Lung (tissue), 16 donors: ENCODE data around the gene LUZP4. TPM values are rescaled to one million over a fixed set of nuclear protein-coding genes. Genes with fewer than 3 reads are reported as not detected.

Source experiments
- ATAC-seq: fragments of 200-7000 bp; cut with Tn5 transposase; one replicate; pipeline ENCODE4 v1.9.1; 2020; ENCODE audit warnings: moderate number of reproducible peaks; ENCODE audit not compliant: insufficient read depth, low FRiP score
- DNase-seq, 3 donors: peaks; one replicate each; pipeline ENCODE4 v3.0.0-alpha.2; 2013 to 2017
- H3K27ac ChIP-seq, 2 donors: one replicate each; pipeline ENCODE4 v1.5.1; 2013; ENCODE audit warnings: mild to moderate bottlenecking in 2 of 2, moderate library complexity in 2 of 2, control low read depth in 1 of 2, inconsistent platforms in 1 of 2, low read depth in 1 of 2, low read length in 1 of 2
- H3K27me3 ChIP-seq, 3 donors: one replicate each; pipeline ENCODE4 v1.5.1; 2013; ENCODE audit warnings: low read length in 2 of 3; ENCODE audit not compliant: control insufficient read depth in 3 of 3, insufficient read depth in 3 of 3
- H3K36me3 ChIP-seq, 4 donors: one replicate each; pipeline ENCODE4 v1.5.1; 2013; ENCODE audit warnings: low read length in 4 of 4, mild to moderate bottlenecking in 1 of 4, moderate library complexity in 1 of 4; ENCODE audit not compliant: control insufficient read depth in 4 of 4, insufficient read depth in 4 of 4
- H3K4me1 ChIP-seq, 5 donors: one replicate each; pipeline ENCODE4 v1.5.1; 2013; ENCODE audit warnings: low read length in 5 of 5, mild to moderate bottlenecking in 2 of 5, moderate library complexity in 1 of 5; ENCODE audit not compliant: control insufficient read depth in 5 of 5, insufficient read depth in 5 of 5
- H3K4me3 ChIP-seq: one replicate; pipeline ENCODE4 v1.5.1; 2013; ENCODE audit warnings: mild to moderate bottlenecking, control low read depth, moderate library complexity
- H3K9ac ChIP-seq, 2 donors: one replicate each; pipeline ENCODE4 v1.5.1; 2013; ENCODE audit warnings: low read length in 2 of 2, control low read depth in 1 of 2; ENCODE audit not compliant: insufficient read depth in 1 of 2
- H3K9me3 ChIP-seq, 4 donors: one replicate each; pipeline ENCODE4 v1.5.1; 2013; ENCODE audit warnings: low read length in 3 of 4, mild to moderate bottlenecking in 1 of 4, moderate library complexity in 1 of 4; ENCODE audit not compliant: control insufficient read depth in 4 of 4, insufficient read depth in 3 of 4
- WGBS, 2 donors: extraction: QIAGEN DNeasy Blood & Tissue Kit; methylation state at CpG; one replicate each; pipeline ENCODE4 v1.1.7; 2013; 5-methylcytosine and 5-hydroxymethylcytosine counted together
- long read RNA-seq, 5 donors: transcript quantifications; one replicate each; lab custom pipeline, GENCODE V29; 2026
- polyA plus RNA-seq, 2 donors: library from polyadenylated mRNA; stranded (reverse); fragments of 200-250 nt; gene quantifications; one replicate each; pipeline ENCODE4 v1.2.1, GENCODE V29; 2013
- total RNA-seq, 2 donors: library from RNA; depleted of rRNA in 1 of 2; stranded (reverse); fragments of >200 nt in 1 of 2; gene quantifications; one replicate each; pipeline ENCODE4 v1.2.1, GENCODE V29; 2014 to 2021
- TF ChIP-seq, protein P1 (sequence below): IDR thresholded peaks from 2 replicates; pipeline ENCODE4 v1.5.1; 2012; ENCODE audit warnings: mild to moderate bottlenecking; ENCODE audit errors: control extremely low read depth, extremely low read depth
- donor health status: control.
- donor health status: control.
- donor health status: Bipolar disorder and iron deficiency.
- donor health status: healthy.
- donor health status: DM: yes; HTN: yes; CAD: no.

LUZP4 gene, protein sequence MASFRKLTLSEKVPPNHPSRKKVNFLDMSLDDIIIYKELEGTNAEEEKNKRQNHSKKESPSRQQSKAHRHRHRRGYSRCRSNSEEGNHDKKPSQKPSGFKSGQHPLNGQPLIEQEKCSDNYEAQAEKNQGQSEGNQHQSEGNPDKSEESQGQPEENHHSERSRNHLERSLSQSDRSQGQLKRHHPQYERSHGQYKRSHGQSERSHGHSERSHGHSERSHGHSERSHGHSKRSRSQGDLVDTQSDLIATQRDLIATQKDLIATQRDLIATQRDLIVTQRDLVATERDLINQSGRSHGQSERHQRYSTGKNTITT
- total RNA-seq (not detected), polyA plus RNA-seq (not detected)
- long read RNA-seq, donor 1 = 0 reads
- long read RNA-seq, donor 2 = 0 reads
- long read RNA-seq, donor 3 = 0 reads
- long read RNA-seq, donor 4 = 0 reads
- long read RNA-seq, donor 5 = 0 reads

DNA sequence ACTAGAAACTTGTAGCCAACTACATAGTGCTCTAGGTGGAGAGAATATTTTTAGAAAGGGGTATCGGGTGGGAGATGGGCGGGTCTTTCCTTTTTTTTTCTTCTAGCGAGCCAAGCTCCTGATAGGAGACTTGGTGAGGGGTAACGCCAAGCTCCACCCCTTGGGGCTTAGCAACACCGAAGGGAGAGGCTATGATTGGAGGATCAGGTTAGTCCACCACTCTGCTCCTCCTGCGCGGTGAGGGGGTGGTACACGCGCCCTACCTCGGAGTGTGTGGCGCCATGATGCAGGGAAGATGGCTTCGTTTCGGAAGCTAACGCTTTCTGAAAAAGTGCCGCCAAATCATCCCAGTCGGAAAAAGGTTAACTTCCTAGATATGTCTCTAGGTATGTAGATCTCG is at the start of gene LUZP4:
Gene LUZP4 (plus strand): TSS at position 251 of the 400 bp plus-strand sequence. CDS start 45 bp downstream, at position 296.
- no peak within 1 kb of the TSS for H3K27ac ChIP-seq
- 79 to 98% methylated on average over 17 of the region's 17 CpGs for WGBS, 2 donors
- peaks cover 4 to 12% (median 4%) of the 10 kb centered on the region in 3 donors for H3K27me3 ChIP-seq
- TF ChIP-seq, protein P1, sequence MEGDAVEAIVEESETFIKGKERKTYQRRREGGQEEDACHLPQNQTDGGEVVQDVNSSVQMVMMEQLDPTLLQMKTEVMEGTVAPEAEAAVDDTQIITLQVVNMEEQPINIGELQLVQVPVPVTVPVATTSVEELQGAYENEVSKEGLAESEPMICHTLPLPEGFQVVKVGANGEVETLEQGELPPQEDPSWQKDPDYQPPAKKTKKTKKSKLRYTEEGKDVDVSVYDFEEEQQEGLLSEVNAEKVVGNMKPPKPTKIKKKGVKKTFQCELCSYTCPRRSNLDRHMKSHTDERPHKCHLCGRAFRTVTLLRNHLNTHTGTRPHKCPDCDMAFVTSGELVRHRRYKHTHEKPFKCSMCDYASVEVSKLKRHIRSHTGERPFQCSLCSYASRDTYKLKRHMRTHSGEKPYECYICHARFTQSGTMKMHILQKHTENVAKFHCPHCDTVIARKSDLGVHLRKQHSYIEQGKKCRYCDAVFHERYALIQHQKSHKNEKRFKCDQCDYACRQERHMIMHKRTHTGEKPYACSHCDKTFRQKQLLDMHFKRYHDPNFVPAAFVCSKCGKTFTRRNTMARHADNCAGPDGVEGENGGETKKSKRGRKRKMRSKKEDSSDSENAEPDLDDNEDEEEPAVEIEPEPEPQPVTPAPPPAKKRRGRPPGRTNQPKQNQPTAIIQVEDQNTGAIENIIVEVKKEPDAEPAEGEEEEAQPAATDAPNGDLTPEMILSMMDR = no peak
- H3K9ac ChIP-seq = no peak within 1 kb of the TSS
- H3K36me3 ChIP-seq = no peaks in the 10 kb centered on the region
- no peak for DNase-seq
- H3K9me3 ChIP-seq = peaks cover 0 to 6% (median 0%) of the 10 kb centered on the region in 4 donors
- no peak for ATAC-seq
- no peak within 1 kb of the TSS for H3K4me3 ChIP-seq
- H3K4me1 ChIP-seq = no peaks in the 10 kb centered on the region

DNA sequence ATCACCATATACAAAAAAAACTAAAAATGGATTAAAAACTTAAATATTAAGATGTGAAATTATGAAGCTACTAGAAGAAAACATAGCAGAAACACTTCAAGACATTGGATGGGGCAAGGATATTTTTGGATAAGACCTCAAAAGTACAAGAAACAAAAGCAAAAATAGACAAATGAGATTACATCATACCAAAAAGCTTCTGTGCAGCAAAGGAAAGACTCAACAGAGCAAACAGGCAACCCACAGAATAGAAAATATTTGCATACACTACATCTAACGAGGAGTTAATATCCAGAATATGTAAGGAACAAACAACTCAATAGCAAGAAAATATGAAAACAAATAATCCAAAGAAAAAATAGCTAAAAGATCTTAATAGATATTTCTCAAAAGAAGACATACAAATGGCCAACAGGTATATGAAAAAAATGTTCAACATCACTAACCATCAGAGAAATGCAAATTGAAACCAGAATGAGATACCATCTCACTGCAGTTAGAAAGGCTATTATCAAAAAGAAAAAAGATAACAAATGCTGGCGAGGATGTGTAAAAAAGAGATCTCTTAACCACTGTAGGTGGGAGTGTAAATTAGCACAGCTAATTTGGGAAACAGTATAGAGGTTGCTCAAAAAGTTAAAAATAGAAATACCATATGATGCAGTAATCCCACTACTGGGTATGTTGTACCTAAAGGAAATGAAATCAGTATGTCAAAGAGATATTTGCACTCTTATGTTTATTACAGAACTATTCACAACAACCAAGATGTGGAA is 37.9 kb upstream of the LUZP4 start:
- H3K4me1 ChIP-seq = no peaks in the 10 kb centered on the region
- TF ChIP-seq, protein P1 = no peak
- no peak for DNase-seq
- no peak overlapping the region for H3K4me3 ChIP-seq
- H3K27ac ChIP-seq = no peak overlapping the region
- no peaks in the 10 kb centered on the region for H3K9me3 ChIP-seq
- WGBS, 2 donors = 60 to 90% methylated on average over 2 of the region's 2 CpGs
- no peak overlapping the region for H3K9ac ChIP-seq
- ATAC-seq = no peak
- H3K27me3 ChIP-seq = peaks cover 0 to 28% (median 7%) of the 10 kb centered on the region in 3 donors
- H3K36me3 ChIP-seq = no peaks in the 10 kb centered on the region

DNA sequence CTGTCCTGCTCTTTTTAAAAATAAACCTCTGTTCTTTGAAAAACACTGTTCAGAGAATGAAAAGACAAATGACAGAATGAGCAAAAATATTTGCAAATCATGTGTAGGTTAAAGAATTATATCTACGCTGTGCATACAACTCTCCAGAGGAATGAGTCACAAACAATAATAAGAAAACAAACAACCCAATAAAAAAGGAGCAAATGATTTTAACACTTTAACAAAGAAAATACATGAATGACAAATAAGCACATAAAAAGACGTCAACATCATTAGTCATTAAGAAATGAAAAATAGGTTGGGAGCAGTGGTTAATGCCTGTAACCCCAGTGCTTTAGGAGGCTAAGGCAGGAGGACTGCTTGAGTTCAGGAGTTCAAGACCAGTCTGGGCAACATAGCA is 34.5 kb upstream of the LUZP4 start:
- Histone ChIP-seq H3K9ac (no peak overlapping the region), H3K27me3 (peaks cover 2 to 37% (median 10%) of the 10 kb centered on the region in 3 donors), H3K4me3 (no peak overlapping the region), H3K27ac (no peak overlapping the region), H3K9me3 (no peaks in the 10 kb centered on the region), H3K36me3 (no peaks in the 10 kb centered on the region), H3K4me1 (peaks cover 0 to 7% (median 0%) of the 10 kb centered on the region in 5 donors)
- TF ChIP-seq, protein P1 = no peak
- WGBS, 2 donors = 81 to 87% methylated on average over 2 of the region's 2 CpGs
- DNase-seq (no peak), ATAC-seq (no peak)
